GM12891 (cell line): ENCODE results near the gene RNF41.

ENCODE experiments used
- DNase-seq: peaks from one replicate; pipeline ENCODE4 v3.0.0; 2011; ENCODE audit warnings: low spot score; ENCODE audit not compliant: insufficient read length
- FAIRE-seq: peaks from 2 replicates; lab custom pipeline; 2011; peaks lifted over from hg19 to GRCh38; lab: Jason Lieb, UNC
- PAX5 ChIP-seq: IDR thresholded peaks from 2 replicates; pipeline ENCODE4 v1.6.1; 2011; ENCODE audit warnings: low read length, moderate library complexity, mild to moderate bottlenecking; ENCODE audit not compliant: insufficient read depth, severe bottlenecking
- POLR2A ChIP-seq: IDR thresholded peaks from 2 replicates; pipeline ENCODE4 v1.6.1; 2011; ENCODE audit warnings: low read depth, low read length, control low read depth
- POLR2AphosphoS5 ChIP-seq: IDR thresholded peaks from 2 replicates; pipeline ENCODE4 v1.6.1; 2011; ENCODE audit warnings: low read depth, low read length, control low read depth
- POU2F2 ChIP-seq: IDR thresholded peaks from 2 replicates; pipeline ENCODE4 v1.6.1; 2011; ENCODE audit warnings: low read depth, mild to moderate bottlenecking, control low read depth, low read length, moderate library complexity
- SPI1 ChIP-seq: IDR thresholded peaks from 2 replicates; pipeline ENCODE4 v1.6.1; 2011; ENCODE audit warnings: low read depth, low read length, control low read depth
- TAF1 ChIP-seq: IDR thresholded peaks from 2 replicates; pipeline ENCODE4 v1.6.1; 2011; ENCODE audit warnings: low read depth, low read length, control low read depth

RNF41 gene

DNA sequence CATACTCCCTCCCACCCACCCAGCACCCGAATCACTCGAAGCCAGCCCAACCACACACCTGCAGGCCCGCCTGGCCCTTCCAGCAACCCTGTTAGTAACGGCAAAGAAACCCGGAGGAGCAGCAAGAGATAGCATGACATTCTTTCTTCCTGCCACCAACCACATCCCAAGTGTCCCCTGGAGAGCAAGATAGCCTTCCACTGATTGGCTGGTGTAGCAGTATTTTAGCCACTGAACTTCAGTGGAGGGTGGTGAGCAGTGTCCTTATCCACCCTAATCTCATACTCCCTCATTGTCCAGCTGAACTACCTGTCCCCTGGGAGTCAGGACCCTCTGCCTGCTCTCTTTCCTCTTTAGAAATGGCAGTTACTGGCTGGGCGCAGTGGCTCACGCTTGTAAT is 7.4 kb upstream of the RNF41 start:
- TF ChIP-seq TAF1 = no peak
- no peak for TF ChIP-seq POLR2A
- no peak for TF ChIP-seq SPI1
- no peak for TF ChIP-seq POU2F2
- TF ChIP-seq POLR2AphosphoS5 = no peak
- TF ChIP-seq PAX5 = no peak
- DNase-seq (no peak), FAIRE-seq (no peak)

DNA sequence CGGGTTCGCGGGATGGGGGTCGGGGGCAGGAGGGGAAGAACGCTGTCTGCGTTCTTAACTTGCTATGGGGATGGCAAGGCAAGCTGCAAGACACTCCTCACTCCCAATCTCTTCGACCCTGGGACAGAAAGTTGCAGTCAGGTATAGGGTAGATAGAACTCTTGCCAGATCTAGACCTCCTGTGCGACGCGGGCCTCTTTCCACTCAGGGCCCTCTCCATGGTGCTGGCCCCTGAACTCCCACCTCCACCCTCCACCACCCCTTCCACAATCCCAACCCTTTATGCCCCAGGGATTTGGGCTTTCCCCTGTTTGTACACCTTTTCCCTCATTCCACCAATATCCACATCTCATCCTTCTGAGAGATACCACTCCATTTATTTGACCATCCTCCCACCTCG is 3.2 kb upstream of the RNF41 start:
- no peak for FAIRE-seq
- DNase-seq = no peak
- TF ChIP-seq POLR2AphosphoS5 (no peak), SPI1 (no peak), POLR2A (no peak), PAX5 (no peak), TAF1 (no peak), POU2F2 (no peak)

DNA sequence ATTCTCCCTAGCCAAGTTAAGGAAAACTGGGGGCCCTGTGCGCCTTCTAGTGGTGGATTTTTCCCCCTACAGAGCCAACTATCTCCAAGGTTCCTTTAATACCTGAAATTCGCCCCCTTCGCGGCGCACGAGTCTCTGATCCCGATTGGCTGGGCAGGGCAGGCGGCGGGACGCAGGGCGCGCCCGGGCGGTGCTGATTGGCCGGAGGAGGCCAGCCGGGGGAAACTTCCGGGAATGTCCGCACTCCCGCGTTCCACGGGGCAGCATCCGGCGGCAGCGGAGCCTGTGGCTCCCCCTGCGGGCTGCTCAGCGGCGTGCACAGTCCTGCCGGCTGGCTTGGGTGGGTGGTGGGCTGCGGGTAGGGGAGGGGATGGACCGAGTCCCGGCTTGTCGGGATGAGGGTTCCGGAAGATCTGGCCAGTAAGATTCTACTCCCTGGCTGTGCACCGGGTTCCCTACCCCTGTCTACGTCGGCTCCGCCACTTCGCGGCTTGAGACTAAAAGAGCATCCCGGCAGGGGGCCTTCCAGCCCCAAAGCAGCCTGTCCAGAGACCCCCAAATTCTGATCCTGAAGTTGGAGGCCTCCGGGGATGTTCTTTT is 2.5 kb upstream of the RNF41 start, which contains the start of gene NABP2:
Gene NABP2, plus strand, starts transcription at position 241 of the 600 bp plus-strand sequence. CDS start 515 bp downstream, outside the sequence.
- TF ChIP-seq POLR2A (0 out of 2 replicates have a peak, but pooled peaks have one; percentile 20), TAF1 (no peak)
- FAIRE-seq (peak; percentile 98), DNase-seq (peak; percentile 99)

DNA sequence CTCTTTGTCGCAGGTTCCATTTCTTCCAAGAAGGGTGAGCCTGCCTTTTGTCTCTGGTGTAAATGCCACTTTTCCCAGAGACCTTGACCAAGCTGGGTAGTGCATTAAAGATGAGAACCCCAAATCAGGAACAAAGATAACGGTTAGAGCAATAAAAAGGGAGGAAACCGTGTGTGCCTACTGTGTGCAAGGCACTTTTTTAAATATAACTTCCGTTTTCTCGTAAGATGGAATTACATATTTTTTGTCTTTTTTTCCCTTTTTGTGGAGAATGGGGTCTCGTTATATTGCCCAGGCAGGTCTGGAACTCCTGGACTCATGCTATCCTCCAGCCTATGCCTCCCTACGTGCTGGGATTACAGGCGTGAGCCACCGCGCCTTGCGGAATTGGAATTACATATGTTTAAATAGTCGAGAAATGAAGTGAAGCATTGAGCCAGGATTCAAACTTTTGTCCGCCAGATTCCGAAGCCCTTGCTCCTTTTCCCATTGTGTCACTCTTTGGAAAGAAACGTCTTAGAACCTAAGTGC is 1.9 kb upstream of the RNF41 start:
- DNase-seq = no peak
- no peak for TF ChIP-seq PAX5
- no peak for TF ChIP-seq POU2F2
- TF ChIP-seq POLR2A = no peak
- TF ChIP-seq TAF1 = no peak
- FAIRE-seq = no peak

DNA sequence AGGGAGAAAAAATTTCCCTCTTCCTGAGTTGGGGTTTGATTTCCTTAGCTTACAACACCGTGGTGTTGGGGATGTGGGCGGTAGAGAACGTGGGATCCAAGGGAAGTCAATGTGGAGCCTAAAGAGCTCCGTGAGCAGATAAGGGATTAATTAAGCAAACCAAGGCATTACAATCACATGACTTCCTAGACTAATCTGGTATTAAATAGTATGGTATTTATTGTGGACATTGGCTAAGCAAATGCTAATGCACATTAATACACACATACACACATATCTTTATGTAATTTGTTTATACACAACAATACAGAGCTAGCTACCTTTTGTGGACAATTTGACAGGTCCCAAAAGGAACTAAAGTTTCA is 791 bp upstream of the RNF41 start:
- no peak for DNase-seq
- no peak for FAIRE-seq
- TF ChIP-seq TAF1 (no peak), POLR2A (no peak), PAX5 (no peak), SPI1 (no peak), POLR2AphosphoS5 (no peak), POU2F2 (no peak)

DNA sequence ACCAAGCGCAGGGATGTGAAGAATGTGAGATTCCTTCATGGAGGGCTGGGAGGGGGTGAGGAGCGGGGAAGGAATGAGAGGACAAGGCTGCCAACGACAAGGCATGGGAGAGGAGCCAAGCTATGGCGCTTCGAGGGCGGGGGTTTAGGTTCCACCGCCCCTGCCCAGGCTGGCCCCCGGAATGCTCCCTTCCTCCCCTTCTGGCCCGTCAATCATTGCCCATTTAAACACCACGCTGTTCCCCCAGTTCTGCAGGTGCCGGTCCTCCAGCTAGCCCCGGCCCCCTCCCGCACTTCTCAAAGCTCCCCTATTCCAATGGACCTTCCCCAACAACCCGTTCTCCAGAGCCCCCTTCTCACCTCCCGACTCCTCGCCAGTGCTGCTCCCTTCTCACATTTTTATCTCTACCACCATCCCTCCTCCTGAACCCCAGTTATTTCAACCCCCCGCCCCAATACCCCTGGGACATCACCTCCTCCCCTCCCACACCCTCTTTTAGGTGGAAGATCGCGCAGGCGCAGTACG is 428 bp downstream of the RNF41 start:
- no peak for FAIRE-seq
- no peak for DNase-seq
- TF ChIP-seq POLR2A (no peak), POU2F2 (no peak), POLR2AphosphoS5 (no peak), PAX5 (no peak), TAF1 (no peak)

DNA sequence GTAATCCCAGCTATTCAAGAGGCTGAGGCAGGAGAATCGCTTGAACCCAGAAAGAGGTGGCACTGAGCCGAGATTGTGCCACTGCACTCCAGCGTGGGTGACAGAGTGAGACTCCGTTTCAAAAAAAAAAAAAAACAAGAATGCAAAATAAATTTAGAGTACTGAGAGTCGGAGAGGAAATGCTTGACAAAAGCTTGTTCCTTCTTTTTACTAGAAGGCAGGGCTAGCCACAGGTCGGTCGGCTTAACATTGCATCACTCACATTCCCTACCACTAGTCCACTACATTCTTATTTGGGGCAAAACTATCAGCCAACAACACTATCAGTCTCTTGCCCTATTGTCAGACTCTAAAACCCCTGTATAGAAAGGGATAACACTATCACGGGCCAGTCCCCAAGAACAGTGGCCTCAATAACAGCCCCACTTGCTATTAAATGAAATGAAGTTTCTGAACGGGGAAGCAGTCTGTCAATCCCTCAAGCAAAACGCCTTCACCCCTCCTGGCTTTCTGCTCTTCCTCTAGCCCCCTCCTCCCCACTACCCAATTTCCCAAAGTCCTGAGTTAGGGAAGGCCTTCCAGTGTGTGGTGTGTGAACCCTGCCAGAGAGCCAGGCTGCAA is 1.0 kb downstream of the RNF41 start:
- no peak for DNase-seq
- peak; percentile 40 for FAIRE-seq

DNA sequence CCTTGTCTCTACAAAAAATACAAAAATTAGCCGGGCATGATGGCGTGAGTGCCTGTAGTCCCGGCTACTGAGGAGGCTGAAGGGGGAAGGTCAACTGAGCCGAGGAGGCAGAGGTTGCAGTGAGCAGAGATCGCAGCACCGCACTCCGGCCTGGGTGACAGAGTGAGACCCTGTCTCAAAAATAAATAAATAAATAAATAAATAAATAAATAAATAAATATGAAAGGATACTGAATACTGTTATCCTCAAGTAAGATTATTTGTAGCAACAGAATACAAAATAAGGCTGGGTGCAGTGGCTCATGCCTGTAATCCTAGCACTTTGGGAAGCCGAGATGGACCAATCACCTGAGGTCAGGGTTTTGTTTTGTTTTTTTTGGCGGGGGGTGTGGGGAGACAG is 1.9 kb downstream of the RNF41 start:
- FAIRE-seq = no peak
- TF ChIP-seq POLR2A = no peak
- no peak for TF ChIP-seq SPI1
- TF ChIP-seq PAX5 = no peak
- no peak for TF ChIP-seq POU2F2
- no peak for TF ChIP-seq POLR2AphosphoS5
- TF ChIP-seq TAF1 = no peak
- DNase-seq = no peak

More for the DNA sequence above, 1.0 kb downstream of the RNF41 start:
- TF ChIP-seq SPI1 = peak; percentile 33; the same call in 1 of the 2 replicates
- no peak for TF ChIP-seq POLR2AphosphoS5

DNA sequence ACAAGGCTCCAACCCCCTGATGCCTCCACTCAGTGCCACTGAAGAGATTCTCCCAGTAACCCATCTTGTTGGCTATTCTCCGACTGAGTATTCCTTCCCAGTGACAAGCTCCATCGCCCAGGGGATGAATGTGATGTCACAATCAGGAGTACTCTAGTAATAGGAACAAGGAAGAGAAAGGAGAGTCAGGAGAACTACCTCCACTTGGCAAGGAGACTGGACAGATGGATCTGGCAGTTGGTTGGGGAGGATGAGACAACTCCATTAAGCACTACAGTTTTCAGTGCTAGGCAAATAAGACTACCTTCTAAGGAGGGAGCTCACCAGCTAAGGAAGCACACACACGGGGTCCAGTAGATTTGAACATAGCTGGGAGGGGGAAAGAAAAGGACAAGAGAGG is 5.3 kb downstream of the RNF41 start:
- DNase-seq (no peak), FAIRE-seq (no peak)
- TF ChIP-seq SPI1 = no peak

DNA sequence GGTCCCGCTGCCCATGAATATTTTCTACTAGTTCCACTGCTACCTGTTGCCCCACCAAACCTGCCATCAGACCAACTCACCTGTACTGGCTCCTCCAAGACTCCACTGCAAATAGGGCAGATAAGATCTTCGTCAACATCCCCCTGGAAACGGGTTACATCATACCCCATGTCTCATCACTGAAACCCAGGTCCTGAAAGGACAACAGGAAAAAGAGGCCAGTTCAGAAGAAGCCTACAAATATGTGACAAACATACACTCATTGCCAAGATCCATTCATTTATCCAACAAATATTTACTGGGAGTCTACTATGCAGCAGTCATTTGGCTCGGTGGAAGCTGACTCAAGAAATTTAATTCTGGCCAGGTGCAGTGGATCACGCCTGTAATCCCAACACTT is 7.8 kb downstream of the RNF41 start:
- TF ChIP-seq PAX5 (no peak), POLR2AphosphoS5 (no peak), POLR2A (no peak), SPI1 (no peak), POU2F2 (no peak), TAF1 (no peak)
- no peak for DNase-seq
- FAIRE-seq = no peak

DNA sequence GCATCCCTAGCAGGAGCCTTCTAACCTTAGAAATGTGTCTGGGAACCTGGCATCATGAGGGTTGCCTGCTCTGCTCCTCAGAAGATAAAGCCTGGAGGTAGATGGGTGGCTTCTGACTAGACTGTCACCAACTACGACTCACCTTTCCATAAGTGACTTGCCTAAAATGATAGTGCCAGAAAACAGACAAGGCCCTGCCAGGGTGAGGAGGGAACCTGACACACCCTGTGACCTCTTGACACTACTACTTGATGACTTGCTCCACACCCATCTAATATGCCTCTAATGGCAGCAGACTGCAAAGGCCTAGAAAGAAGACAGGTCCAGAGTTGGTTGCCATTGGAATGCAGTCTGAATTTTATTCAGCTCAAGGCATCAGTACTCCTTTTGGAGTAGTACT is 9.4 kb downstream of the RNF41 start:
- DNase-seq (no peak), FAIRE-seq (no peak)
- TF ChIP-seq POLR2A = no peak
- no peak for TF ChIP-seq SPI1
- no peak for TF ChIP-seq POLR2AphosphoS5
- no peak for TF ChIP-seq TAF1
- no peak for TF ChIP-seq POU2F2
- no peak for TF ChIP-seq PAX5
